Activated naive CD8-positive, alpha-beta T cell (primary cell): ENCODE results near the gene PRPF8.
A peak's percentile ranks its signal among the peaks of the same experiment; 100 is the strongest.

Experiments
- H3K27ac Mint-ChIP-seq: one replicate; pipeline ENCODE4 v1.8.0; 2021; ENCODE audit warnings: mixed read lengths
- H3K27me3 Mint-ChIP-seq: one replicate; pipeline ENCODE4 v1.8.0; 2021; ENCODE audit warnings: mixed read lengths
- H3K36me3 Mint-ChIP-seq: one replicate; pipeline ENCODE4 v1.8.0; 2021; ENCODE audit warnings: mixed read lengths
- H3K4me1 Mint-ChIP-seq: one replicate; pipeline ENCODE4 v1.8.0; 2021; ENCODE audit warnings: low read depth, mixed read lengths
- H3K4me3 Mint-ChIP-seq: one replicate; pipeline ENCODE4 v1.8.0; 2021; ENCODE audit warnings: mild to moderate bottlenecking, mixed read lengths
- H3K9me3 Mint-ChIP-seq: one replicate; pipeline ENCODE4 v1.8.0; 2021; ENCODE audit warnings: low read depth, mixed read lengths

The PRPF8 gene

DNA sequence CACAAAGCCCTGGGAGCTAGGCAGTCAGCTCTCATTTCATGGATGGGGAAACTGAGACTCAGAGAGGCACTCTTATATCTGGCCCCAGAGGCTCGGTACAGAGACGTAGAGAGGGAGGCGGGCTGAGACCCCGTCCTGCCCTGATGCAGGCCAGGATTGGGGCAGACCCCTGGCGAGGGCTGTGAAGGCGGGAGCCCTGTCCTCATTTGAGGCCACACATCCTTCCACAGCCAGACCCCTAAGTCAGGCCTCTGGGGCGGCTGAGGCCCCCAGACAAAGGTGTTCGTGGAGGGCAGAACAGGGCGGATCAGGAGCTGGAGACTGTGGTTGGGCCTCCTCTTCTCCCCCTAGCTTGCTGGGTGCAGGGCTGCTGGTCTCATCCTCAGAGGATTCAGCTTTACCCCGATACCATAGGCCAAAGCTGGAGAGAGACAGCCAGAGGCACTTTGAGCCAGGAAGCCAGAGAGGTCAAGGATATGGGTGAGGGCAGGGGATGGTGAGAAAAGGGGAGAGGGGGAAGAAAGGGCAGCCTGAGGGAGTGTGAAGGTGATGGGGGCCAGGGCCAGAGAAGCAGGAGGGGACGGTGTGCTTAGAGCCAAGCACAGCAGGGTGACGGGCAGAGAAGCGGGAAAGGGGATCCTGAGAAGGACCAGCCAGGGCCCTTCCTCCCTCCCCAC lies 38.3 kb downstream of the PRPF8 start:
- Mint-ChIP-seq H3K27ac (no peak overlapping the region), H3K4me1 (peaks cover 24% of the 10 kb centered on the region), H3K27me3 (no peaks in the 10 kb centered on the region), H3K4me3 (no peak overlapping the region), H3K9me3 (no peaks in the 10 kb centered on the region), H3K36me3 (no peaks in the 10 kb centered on the region)

DNA sequence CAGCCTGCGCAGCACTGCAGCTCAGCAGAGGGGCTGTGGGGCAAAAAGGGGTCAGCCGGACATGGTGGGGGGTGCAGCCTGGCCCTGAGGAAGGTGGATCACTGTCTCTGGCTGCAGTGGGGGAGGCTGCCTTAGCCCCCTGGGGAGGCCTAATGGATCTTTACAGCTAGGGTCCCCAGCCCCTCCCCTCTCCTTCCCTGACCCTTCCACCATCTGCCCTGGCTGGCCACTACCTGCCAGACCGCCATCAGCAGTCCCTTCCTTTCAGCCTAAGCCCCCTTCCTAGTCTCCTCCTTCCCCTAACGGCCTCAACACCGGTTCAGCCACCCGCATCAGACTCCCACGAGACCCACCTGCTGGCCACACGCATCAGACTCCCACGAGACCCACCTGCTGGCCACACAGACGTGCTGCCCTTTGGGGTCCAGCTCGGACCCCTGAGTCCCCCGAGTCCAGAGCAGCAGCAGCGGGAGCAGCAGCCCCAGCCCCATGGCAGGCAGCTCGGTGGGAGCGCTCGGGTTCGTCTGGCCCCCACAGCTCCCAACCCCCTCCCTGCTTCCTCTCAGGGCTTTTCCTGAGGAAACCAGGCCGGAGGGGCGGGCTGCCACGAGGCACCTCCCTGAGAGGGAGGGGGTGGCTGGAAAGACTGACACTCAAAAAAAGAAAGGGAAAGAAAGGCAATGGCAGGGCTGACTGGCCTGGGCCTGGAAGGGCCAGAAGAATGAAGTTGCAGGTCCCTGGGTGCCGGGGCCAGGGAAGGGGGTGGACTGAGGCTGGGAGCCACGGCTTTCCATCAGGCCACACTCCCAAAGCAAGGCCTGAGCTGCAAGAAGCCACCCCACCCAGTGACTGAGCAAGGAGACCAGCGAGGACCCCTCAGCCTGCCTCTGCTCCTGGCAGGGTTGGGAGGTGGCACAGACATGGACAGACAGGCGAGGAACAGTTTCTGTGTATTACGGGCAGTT lies 39.2 kb downstream of the PRPF8 start, which contains the start of gene SCARF1:
SCARF1 (minus strand) TSS at position 526 of the 965 bp plus-strand sequence; CDS start at position 491, 35 bp downstream.
- no peaks in the 10 kb centered on the region for H3K9me3 Mint-ChIP-seq
- H3K4me3 Mint-ChIP-seq = peak within 1 kb of the TSS; percentile 85
- no peak within 1 kb of the TSS for H3K27ac Mint-ChIP-seq
- H3K27me3 Mint-ChIP-seq = no peaks in the 10 kb centered on the region
- peaks cover 24% of the 10 kb centered on the region for H3K4me1 Mint-ChIP-seq
- H3K36me3 Mint-ChIP-seq = no peaks in the 10 kb centered on the region

DNA sequence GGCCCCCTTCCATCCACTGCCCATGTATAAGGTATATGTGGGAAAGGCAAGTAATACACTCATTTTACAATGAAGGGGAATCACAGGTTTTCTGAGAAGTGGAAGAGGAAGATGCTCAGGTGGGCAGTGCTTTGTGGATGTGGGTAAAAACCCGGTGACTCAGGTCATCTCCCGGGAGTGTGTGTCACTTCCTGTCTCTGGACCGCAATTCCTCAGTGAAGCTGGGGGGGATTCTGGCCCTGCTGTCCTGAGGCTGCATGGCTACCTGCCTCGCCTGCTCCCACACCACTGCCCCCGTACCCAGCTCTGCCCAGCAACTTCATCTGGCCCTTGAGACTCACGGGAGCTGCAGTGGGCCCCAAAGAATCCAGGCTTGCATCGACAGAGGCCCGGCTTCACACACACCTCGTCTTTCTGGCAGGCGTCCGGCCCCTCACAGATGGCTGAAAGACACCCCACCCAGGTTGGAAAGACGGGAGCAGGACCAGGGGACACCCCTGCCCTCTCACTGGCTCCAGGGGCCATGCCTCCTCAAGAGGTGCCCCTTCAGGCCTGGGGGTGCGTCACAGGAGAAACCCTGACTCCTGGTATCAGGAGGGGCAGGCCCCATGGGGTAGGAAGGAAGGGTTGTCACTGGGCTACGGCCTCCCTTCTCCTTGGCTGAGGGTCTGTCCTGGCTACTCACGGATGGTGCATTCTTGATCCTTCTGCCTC lies 40.0 kb downstream of the PRPF8 start:
- no peaks in the 10 kb centered on the region for H3K36me3 Mint-ChIP-seq
- H3K27me3 Mint-ChIP-seq = no peaks in the 10 kb centered on the region
- H3K4me1 Mint-ChIP-seq = peaks cover 22% of the 10 kb centered on the region
- peak overlapping the region; percentile 85 for H3K4me3 Mint-ChIP-seq
- peak overlapping the region; percentile 81 for H3K27ac Mint-ChIP-seq
- no peaks in the 10 kb centered on the region for H3K9me3 Mint-ChIP-seq

DNA sequence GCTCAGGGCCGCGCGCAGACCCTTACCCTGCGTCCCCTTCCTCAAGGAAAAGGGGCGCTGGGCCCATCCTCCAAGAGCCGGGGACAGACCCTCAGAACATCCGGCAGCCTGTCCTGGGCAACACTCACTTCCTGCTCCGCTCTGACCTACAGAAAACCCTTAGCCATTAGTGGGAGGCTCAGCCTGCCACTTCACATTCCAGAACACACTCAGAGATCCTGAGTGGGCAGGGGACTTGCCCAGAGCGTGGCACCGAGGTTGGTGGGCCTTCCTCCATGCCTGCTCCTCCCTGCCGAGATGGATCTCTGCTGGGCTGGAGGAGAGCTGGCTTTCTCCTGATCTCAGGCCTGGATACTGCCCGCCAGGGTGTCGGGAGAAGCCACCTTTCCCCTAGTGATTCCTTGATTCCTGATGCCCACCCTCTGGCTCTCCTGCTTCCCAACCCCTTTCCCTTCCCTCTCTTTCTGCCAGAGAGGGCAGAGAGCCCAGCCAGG lies 40.6 kb downstream of the PRPF8 start:
- H3K36me3 Mint-ChIP-seq = no peaks in the 10 kb centered on the region
- no peaks in the 10 kb centered on the region for H3K9me3 Mint-ChIP-seq
- no peaks in the 10 kb centered on the region for H3K27me3 Mint-ChIP-seq
- H3K4me1 Mint-ChIP-seq = peaks cover 22% of the 10 kb centered on the region
- peak overlapping the region; percentile 85 for H3K4me3 Mint-ChIP-seq
- H3K27ac Mint-ChIP-seq = peak overlapping the region; percentile 81

- Mint-ChIP-seq H3K36me3 (no peaks in the 10 kb centered on the region), H3K27me3 (no peaks in the 10 kb centered on the region), H3K4me1 (peaks cover 22% of the 10 kb centered on the region), H3K4me3 (no peak overlapping the region), H3K27ac (no peak overlapping the region), H3K9me3 (no peaks in the 10 kb centered on the region)
Observed at GRCh38 chr17:1643293-1643998, 41.2 kb downstream of the PRPF8 start.

DNA sequence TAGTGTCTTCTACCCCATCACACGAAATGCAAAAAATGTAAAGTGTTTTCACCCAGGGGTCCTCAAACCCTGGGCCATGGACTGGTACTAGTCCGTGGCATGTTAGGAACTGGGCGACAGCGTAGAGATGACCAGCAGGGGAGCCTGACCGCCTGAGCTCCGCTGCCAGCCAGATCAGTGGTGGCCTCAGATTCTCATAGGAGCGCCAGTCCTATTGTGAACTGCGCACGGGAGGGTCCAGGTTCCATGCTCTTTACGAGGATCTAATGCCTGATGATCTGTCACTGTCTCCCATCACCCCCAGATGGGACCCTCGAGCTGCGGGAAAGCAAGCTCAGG lies 43.6 kb downstream of the PRPF8 start:
- no peaks in the 10 kb centered on the region for H3K9me3 Mint-ChIP-seq
- no peaks in the 10 kb centered on the region for H3K36me3 Mint-ChIP-seq
- no peak overlapping the region for H3K4me3 Mint-ChIP-seq
- H3K4me1 Mint-ChIP-seq = peaks cover 18% of the 10 kb centered on the region
- H3K27ac Mint-ChIP-seq = no peak overlapping the region
- no peaks in the 10 kb centered on the region for H3K27me3 Mint-ChIP-seq

- H3K36me3 Mint-ChIP-seq = no peaks in the 10 kb centered on the region
- no peak overlapping the region for H3K27ac Mint-ChIP-seq
- H3K27me3 Mint-ChIP-seq = no peaks in the 10 kb centered on the region
- H3K9me3 Mint-ChIP-seq = no peaks in the 10 kb centered on the region
- H3K4me1 Mint-ChIP-seq = peaks cover 14% of the 10 kb centered on the region
- H3K4me3 Mint-ChIP-seq = no peak overlapping the region
Observed at GRCh38 chr17:1640329-1641064, 44.2 kb downstream of the PRPF8 start.

DNA sequence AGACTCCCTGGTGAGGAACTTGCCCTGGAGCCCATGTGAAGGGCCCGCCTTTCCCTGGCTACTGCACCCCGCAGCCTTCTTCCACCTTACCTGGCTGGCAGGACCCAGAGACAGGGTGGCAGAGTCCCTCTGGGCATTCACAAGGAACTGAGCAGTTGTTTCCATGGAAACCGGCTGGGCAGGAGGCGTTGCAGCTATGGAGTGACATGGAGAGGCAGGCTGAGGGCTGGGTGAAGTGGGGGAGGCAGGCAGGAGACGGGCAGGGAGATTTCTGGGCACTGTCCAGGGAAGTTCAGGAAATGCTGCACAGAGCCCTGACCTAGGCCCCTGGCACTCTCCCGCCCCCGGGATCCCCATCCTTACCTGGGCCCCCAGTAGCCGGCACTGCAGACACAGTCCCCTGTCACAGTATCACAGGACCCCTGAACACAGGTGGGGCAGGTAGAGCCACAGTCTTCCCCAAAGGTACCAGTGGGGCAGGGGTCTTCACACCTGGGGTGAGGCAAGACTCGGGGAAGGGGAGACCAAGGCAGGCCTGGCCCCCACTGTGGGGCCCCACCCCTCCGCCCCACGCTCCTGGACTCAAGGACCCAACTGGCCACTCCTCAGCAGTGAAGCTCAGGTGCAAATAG lies 45.0 kb downstream of the PRPF8 start:
- Mint-ChIP-seq H3K27me3 (no peaks in the 10 kb centered on the region), H3K27ac (no peak overlapping the region), H3K9me3 (no peaks in the 10 kb centered on the region), H3K4me1 (peaks cover 10% of the 10 kb centered on the region), H3K4me3 (no peak overlapping the region), H3K36me3 (no peaks in the 10 kb centered on the region)

DNA sequence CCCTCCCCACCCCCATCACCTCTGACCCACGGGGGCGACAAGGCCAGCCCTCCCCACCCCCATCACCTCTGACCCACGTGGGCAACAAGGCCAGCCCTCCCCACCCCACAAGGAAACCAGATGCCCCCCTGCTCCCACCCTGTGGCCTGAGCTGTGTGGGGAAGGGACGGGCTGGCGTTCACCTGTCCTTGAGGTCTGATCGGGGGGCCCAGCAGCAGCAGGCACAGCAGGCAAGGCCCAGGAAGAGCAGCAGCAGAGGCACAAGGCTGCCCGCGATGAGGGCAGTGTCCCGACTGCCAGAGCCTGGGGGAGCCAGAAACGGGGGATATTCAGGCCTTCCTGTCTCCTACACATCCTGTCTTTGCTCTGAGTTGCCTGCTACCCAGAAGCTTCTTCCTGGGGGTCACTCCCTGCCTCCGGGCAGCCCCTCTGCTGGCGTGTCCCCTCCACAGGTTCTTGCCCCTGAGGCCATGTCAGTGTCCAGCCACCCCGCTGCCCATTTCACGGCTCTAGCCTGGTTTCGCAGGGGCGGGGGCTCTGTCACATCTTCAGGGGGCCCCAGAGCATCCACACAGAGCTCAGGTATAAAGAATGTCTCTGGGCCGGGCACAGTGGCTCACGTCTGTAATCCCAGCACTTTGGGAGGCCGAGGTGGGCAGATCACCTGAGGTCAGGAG lies 45.9 kb downstream of the PRPF8 start:
- Mint-ChIP-seq H3K4me3 (no peak overlapping the region), H3K36me3 (no peaks in the 10 kb centered on the region), H3K9me3 (no peaks in the 10 kb centered on the region), H3K27me3 (no peaks in the 10 kb centered on the region), H3K4me1 (peaks cover 3% of the 10 kb centered on the region), H3K27ac (no peak overlapping the region)

- Mint-ChIP-seq H3K27ac (no peak overlapping the region), H3K4me1 (peaks cover 3% of the 10 kb centered on the region), H3K4me3 (no peak overlapping the region), H3K9me3 (no peaks in the 10 kb centered on the region), H3K36me3 (no peaks in the 10 kb centered on the region), H3K27me3 (no peaks in the 10 kb centered on the region)
Observed at GRCh38 chr17:1638171-1638590, 46.5 kb downstream of the PRPF8 start.

DNA sequence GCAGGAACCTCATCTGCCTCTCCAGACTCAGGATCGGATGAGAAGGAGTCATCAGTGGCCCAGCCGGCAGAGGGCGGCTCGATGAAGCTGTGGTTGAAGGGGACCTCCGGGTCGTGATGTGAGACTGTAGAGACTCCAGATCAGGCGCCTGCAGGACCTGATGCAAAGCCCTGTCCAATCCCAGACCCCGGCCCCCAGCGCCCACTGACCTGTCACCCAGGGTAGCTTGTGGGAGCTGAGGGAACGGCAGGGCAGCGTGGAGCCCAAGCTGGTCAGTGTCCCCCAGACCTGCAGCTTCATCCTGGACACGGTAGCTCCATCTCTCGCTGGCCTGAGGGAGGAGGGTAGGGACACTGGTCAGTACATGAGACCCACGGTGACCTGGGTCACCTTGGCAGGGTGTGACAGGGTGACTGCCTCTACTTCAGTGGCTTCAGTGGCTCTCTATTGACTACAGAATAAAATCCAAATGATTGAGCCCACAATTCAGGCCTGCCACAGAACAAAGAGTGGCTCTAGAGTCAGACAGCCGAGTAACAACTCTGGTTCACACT lies 47.9 kb downstream of the PRPF8 start:
- H3K27ac Mint-ChIP-seq = no peak overlapping the region
- H3K27me3 Mint-ChIP-seq = no peaks in the 10 kb centered on the region
- no peaks in the 10 kb centered on the region for H3K4me1 Mint-ChIP-seq
- no peaks in the 10 kb centered on the region for H3K36me3 Mint-ChIP-seq
- H3K9me3 Mint-ChIP-seq = no peaks in the 10 kb centered on the region
- no peak overlapping the region for H3K4me3 Mint-ChIP-seq

DNA sequence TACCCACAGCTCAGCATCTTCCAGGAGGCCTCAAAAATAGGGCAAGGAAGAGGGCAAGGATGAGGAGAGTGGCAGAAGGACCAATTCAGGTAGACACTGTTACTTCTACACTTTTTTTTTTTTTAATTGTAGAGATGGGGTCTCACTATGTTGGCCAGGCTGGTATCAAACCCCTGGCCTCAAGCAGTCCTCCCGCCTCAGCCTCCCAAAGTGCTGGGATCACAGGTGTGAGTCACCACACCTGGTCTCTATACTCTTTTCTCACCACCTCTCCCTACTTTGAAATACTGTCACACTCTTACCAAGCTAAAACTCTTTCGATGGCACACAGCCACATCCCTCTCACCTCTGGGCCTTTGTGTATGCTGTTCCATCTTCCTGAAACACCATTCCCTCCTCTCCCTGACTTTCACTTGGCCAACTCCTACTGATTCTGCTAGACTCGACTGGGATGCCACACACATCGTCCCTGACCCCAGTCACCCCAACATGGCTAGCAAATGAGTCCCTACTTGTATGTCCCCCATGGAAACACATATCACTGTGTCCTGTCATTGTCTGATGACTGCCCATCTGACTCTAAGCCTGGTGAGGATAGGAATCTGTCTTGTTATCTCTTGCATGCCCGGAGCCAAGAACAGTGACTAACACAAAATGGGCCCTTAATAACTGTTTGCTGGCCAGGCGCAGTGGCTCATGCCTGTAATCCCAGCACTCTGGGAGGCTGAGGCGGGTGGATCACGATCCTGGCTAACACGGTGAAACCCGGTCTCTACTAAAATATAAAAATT lies 48.8 kb downstream of the PRPF8 start:
- Mint-ChIP-seq H3K4me1 (no peaks in the 10 kb centered on the region), H3K36me3 (no peaks in the 10 kb centered on the region), H3K27ac (no peak overlapping the region), H3K4me3 (no peak overlapping the region), H3K27me3 (no peaks in the 10 kb centered on the region), H3K9me3 (no peaks in the 10 kb centered on the region)
